PFSK-1 (cell line): ENCODE measurements around the gene TYRO3.

Source experiments
- FOXP2 ChIP-seq: optimal IDR thresholded peaks from 2 replicates; pipeline ENCODE3; 2011; ENCODE audit warnings: borderline replicate concordance, control low read depth, inconsistent platforms; ENCODE audit not compliant: insufficient read depth; ENCODE audit errors: extremely low read length, extremely low read depth
- POLR2AphosphoS5 ChIP-seq: IDR thresholded peaks from 2 replicates; pipeline ENCODE4 v1.6.1; 2012; ENCODE audit warnings: low read depth, mild to moderate bottlenecking, control low read depth, low read length, moderate library complexity
- REST ChIP-seq, 2 experiments: IDR thresholded peaks; 2 replicates each; pipeline versions ENCODE4 v1.6.1 to v1.8.0; 2011 to 2012; ENCODE audit warnings: low read depth in 2 of 2, low read length in 2 of 2, control low read depth in 1 of 2, inconsistent platforms in 1 of 2, mild to moderate bottlenecking in 1 of 2, moderate library complexity in 1 of 2; ENCODE audit not compliant: insufficient read depth in 1 of 2
- SIN3A ChIP-seq: IDR thresholded peaks from 2 replicates; pipeline ENCODE4 v1.6.1; 2012; ENCODE audit warnings: mild to moderate bottlenecking, low read length, moderate library complexity, borderline replicate concordance; ENCODE audit not compliant: insufficient read depth
- TAF1 ChIP-seq: IDR thresholded peaks from 2 replicates; pipeline ENCODE4 v1.6.1; 2012; ENCODE audit warnings: low read length, control low read depth, borderline replicate concordance; ENCODE audit not compliant: insufficient read depth

- no peak for TF ChIP-seq POLR2AphosphoS5
- TF ChIP-seq REST (IDR thresholded peaks at IDR 0.05; ENCODE audit: insufficient read depth in 1 of 2, low read depth in 2 of 2, low read length in 2 of 2): no peak
- no peak for TF ChIP-seq TAF1
- no peak for TF ChIP-seq FOXP2
- no peak for TF ChIP-seq SIN3A
Measured at GRCh38 chr15:41581110-41581509, 22.1 kb downstream of the TYRO3 start.
